Memory B cell (primary cell): ENCODE measurements around the gene GUCA2B.

ENCODE experiments used
- ATAC-seq: fragments of 150-1000 bp; cut with Tn5 transposase; 2 replicates; pipeline ENCODE4 v1.10.0; 2021; ENCODE audit warnings: low read depth, mild to moderate bottlenecking, moderate library complexity
- DNase-seq, 2 donors: peaks; one replicate each; pipeline ENCODE4 v3.0.0; 2022; ENCODE audit warnings: low spot score in 2 of 2
- H3K27ac Mint-ChIP-seq: one replicate; pipeline ENCODE4 v1.8.0; 2022; ENCODE audit warnings: mild to moderate bottlenecking, moderate library complexity, mixed read lengths
- H3K27me3 Mint-ChIP-seq: one replicate; pipeline ENCODE4 v1.8.0; 2022; ENCODE audit warnings: mixed read lengths
- H3K36me3 Mint-ChIP-seq: one replicate; pipeline ENCODE4 v1.8.0; 2022; ENCODE audit warnings: mild to moderate bottlenecking, mixed read lengths
- H3K4me1 Mint-ChIP-seq: one replicate; pipeline ENCODE4 v1.8.0; 2022; ENCODE audit warnings: mixed read lengths
- H3K4me3 Mint-ChIP-seq: one replicate; pipeline ENCODE4 v1.8.0; 2022; ENCODE audit warnings: mild to moderate bottlenecking, moderate library complexity, mixed read lengths
- H3K9me3 Mint-ChIP-seq: one replicate; pipeline ENCODE4 v1.8.0; 2022; ENCODE audit warnings: mixed read lengths

GUCA2B gene

GRCh38 chr1:42152907-42153600, at the start of gene GUCA2B:
TSS of gene GUCA2B (plus strand) at chr1:42153410. CDS start at chr1:42153451, 41 bp downstream.
- H3K4me1 Mint-ChIP-seq, result no peaks in the 10 kb centered on the region

GRCh38 chr1:42105025-42105424, 48.2 kb upstream of the GUCA2B start:
- Mint-ChIP-seq H3K27me3 (peaks cover 11% of the 10 kb centered on the region), H3K9me3 (peaks cover 10% of the 10 kb centered on the region), H3K4me1 (no peaks in the 10 kb centered on the region), H3K36me3 (no peaks in the 10 kb centered on the region), H3K27ac (no peak overlapping the region), H3K4me3 (no peak overlapping the region)
- ATAC-seq, result no peak
- no peak for DNase-seq

More at GRCh38 chr1:42152907-42153600, at the start of gene GUCA2B:
- no peak for ATAC-seq
- Mint-ChIP-seq H3K4me3 (no peak within 1 kb of the TSS), H3K9me3 (no peaks in the 10 kb centered on the region), H3K27me3 (peaks cover 14% of the 10 kb centered on the region), H3K36me3 (no peaks in the 10 kb centered on the region), H3K27ac (no peak within 1 kb of the TSS)
- DNase-seq, result no peak

DNA sequence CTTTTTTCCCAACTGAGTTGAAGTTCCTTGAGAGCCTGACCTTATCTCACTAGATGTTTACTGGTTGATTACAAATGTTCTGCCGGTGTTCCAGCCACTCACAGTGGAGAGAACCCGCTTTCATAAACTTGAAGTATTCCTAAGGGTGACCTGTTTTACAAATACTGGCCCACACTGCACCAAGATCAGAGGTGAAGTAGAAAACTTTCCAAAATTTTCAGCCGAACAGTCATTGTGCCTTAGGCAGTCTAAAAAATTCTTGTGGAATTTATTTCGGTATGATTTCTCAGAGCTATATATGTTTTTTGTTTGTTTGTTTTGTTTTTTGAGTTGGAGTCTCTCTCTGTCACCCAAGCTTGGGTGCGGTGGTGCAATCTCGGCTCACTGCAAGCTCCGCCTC, 44.9 kb upstream of the GUCA2B start:
- Mint-ChIP-seq H3K27me3 (peaks cover 17% of the 10 kb centered on the region), H3K36me3 (no peaks in the 10 kb centered on the region), H3K4me3 (no peak overlapping the region), H3K9me3 (peaks cover 2% of the 10 kb centered on the region), H3K27ac (no peak overlapping the region), H3K4me1 (no peaks in the 10 kb centered on the region)
- DNase-seq (no peak), ATAC-seq (no peak)

- Mint-ChIP-seq H3K4me1 (no peaks in the 10 kb centered on the region), H3K27me3 (peaks cover 17% of the 10 kb centered on the region), H3K27ac (no peak overlapping the region), H3K36me3 (no peaks in the 10 kb centered on the region), H3K9me3 (peaks cover 2% of the 10 kb centered on the region), H3K4me3 (no peak overlapping the region)
- no peak for ATAC-seq
- no peak for DNase-seq
These were observed 43.6 kb upstream of the GUCA2B start for GRCh38 chr1:42109600-42109999.

DNA sequence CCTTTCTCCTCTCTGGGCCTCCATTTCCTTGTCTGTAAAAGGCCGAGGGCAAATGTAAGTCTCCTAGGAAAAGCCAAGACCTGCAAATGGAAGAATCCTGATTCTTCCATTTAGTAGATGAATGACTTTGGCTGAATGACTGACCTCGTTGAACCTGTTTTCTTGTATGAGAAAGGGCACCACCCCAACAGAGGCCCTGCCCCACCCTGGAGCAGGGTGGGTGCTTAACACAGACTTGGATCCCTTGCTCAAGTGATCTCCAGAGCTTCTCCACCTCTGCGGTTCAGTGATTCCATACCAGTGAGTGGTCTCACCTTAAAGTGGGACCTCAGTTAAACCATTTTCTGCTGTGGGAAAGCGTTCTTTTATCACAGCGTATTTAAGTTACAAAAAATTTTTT, 39.0 kb upstream of the GUCA2B start:
- no peaks in the 10 kb centered on the region for H3K36me3 Mint-ChIP-seq
- peaks cover 13% of the 10 kb centered on the region for H3K27me3 Mint-ChIP-seq
- DNase-seq (no peak), ATAC-seq (no peak)
- no peaks in the 10 kb centered on the region for H3K4me1 Mint-ChIP-seq
- no peak overlapping the region for H3K27ac Mint-ChIP-seq
- H3K9me3 Mint-ChIP-seq, result peaks cover 2% of the 10 kb centered on the region
- no peak overlapping the region for H3K4me3 Mint-ChIP-seq

GRCh38 chr1:42117214-42117613, 36.0 kb upstream of the GUCA2B start:
- H3K4me3 Mint-ChIP-seq, result no peak overlapping the region
- peaks cover 7% of the 10 kb centered on the region for H3K27me3 Mint-ChIP-seq
- H3K4me1 Mint-ChIP-seq, result no peaks in the 10 kb centered on the region
- H3K27ac Mint-ChIP-seq, result no peak overlapping the region
- no peaks in the 10 kb centered on the region for H3K36me3 Mint-ChIP-seq
- ATAC-seq, result no peak
- H3K9me3 Mint-ChIP-seq, result peaks cover 2% of the 10 kb centered on the region
- no peak for DNase-seq

GRCh38 chr1:42118125-42118524, 35.1 kb upstream of the GUCA2B start:
- H3K27ac Mint-ChIP-seq, result no peak overlapping the region
- H3K4me1 Mint-ChIP-seq, result no peaks in the 10 kb centered on the region
- ATAC-seq (no peak), DNase-seq (no peak)
- H3K27me3 Mint-ChIP-seq, result peaks cover 4% of the 10 kb centered on the region
- no peaks in the 10 kb centered on the region for H3K36me3 Mint-ChIP-seq
- no peak overlapping the region for H3K4me3 Mint-ChIP-seq
- H3K9me3 Mint-ChIP-seq, result peaks cover 4% of the 10 kb centered on the region

- H3K4me3 Mint-ChIP-seq, result no peak overlapping the region
- ATAC-seq (no peak), DNase-seq (no peak)
- no peaks in the 10 kb centered on the region for H3K4me1 Mint-ChIP-seq
- peaks cover 6% of the 10 kb centered on the region for H3K9me3 Mint-ChIP-seq
- H3K27ac Mint-ChIP-seq, result no peak overlapping the region
- no peaks in the 10 kb centered on the region for H3K36me3 Mint-ChIP-seq
- peaks cover 2% of the 10 kb centered on the region for H3K27me3 Mint-ChIP-seq
These were observed 30.8 kb upstream of the GUCA2B start for GRCh38 chr1:42122408-42122807.

DNA sequence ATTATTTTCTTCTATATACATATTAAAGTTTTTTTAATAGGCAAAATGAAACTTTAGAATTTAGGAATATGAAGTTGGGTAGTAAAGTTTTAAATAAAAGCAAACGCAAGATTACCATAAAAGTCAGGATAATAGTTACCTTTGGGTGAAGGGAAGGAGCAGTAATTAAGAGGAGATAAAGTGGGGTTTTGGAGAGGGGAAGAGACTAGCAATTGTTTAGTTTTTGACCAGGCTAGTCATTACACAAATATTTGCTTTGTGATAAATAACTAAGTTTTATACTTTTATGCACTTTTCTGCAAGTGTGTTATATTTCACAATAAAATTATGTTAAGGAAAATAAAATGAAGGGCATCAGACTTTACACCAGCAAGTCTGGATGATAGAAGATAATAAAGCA, 27.7 kb upstream of the GUCA2B start:
- Mint-ChIP-seq H3K27me3 (peaks cover 6% of the 10 kb centered on the region), H3K4me3 (no peak overlapping the region), H3K9me3 (peaks cover 6% of the 10 kb centered on the region), H3K4me1 (no peaks in the 10 kb centered on the region), H3K27ac (no peak overlapping the region), H3K36me3 (no peaks in the 10 kb centered on the region)
- DNase-seq, result no peak
- no peak for ATAC-seq

DNA sequence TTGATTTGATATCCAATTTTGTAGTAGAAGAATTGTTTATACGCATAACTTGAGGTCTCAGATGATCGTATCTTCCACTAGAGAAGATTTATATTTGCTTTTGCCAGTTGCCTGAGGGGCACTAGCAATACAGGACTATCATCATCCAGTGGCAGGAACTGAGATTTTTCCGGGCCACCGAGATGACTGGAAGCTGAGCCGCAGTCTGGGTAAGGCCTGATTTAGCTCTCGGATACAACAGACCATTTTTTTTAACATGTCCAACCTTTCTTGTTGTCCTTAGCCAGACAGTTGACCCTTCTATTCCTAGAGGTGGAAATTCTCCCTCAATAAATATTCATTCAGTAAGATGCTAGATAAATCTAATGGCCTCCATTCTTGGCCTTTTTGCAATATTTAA, 25.4 kb upstream of the GUCA2B start:
- Mint-ChIP-seq H3K9me3 (peaks cover 2% of the 10 kb centered on the region), H3K27ac (no peak overlapping the region), H3K27me3 (peaks cover 6% of the 10 kb centered on the region), H3K4me1 (no peaks in the 10 kb centered on the region), H3K4me3 (no peak overlapping the region), H3K36me3 (no peaks in the 10 kb centered on the region)
- ATAC-seq (no peak), DNase-seq (no peak)

- DNase-seq (no peak), ATAC-seq (no peak)
- H3K9me3 Mint-ChIP-seq, result peaks cover 2% of the 10 kb centered on the region
- H3K27ac Mint-ChIP-seq, result no peak overlapping the region
- H3K27me3 Mint-ChIP-seq, result peaks cover 6% of the 10 kb centered on the region
- H3K36me3 Mint-ChIP-seq, result no peaks in the 10 kb centered on the region
- H3K4me1 Mint-ChIP-seq, result no peaks in the 10 kb centered on the region
- H3K4me3 Mint-ChIP-seq, result no peak overlapping the region
These were observed 24.7 kb upstream of the GUCA2B start for GRCh38 chr1:42128499-42128898.

DNA sequence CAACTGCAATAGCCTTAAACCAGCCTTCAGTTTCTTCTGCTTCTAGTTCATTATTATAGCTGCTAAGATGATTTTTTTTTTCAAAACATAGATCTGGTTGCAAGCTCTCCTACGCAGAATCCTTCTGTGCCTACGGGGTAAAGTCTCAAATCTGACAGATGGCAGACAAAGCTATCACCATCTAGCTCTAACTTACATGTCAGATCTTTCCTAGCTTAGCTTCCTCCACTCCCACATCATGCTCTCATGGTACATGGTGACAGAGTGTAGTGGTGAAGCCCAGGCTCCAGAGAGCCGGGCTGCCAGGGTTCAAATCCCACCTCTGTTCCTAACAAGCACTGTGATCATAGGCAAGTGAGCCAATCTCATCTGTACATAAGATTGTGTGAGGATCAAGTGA, 24.2 kb upstream of the GUCA2B start:
- H3K9me3 Mint-ChIP-seq, result peaks cover 1% of the 10 kb centered on the region
- no peak for DNase-seq

DNA sequence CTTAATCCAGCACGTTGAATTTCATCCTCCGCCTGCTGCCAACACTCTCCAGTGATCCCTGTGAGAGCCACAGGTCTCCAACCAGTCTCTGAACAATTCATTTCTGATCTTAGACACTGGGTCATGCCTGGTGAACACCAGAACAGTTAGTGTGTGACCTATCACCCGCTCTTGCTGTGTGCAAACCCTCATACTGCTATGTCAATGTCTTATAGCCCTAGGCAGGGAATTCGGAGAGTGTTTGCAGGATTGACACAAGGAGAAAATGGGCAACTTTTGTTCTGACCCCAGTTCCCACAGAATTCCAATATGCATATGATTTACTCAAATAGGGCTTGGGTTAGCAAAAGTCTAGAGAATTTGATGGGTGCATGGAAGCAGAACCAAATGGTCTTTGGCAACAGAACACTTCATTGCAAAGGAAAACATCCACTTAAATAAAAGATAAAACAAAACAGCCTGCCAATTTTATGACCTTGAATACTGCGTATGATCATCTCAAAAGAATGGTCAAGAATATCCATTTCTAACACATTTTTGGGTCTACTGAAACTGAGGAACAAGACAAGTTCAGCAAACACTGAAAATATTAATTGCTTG, 23.0 kb upstream of the GUCA2B start:
- no peaks in the 10 kb centered on the region for H3K36me3 Mint-ChIP-seq
- no peaks in the 10 kb centered on the region for H3K4me1 Mint-ChIP-seq
- no peak overlapping the region for H3K4me3 Mint-ChIP-seq
- DNase-seq (no peak), ATAC-seq (no peak)
- H3K27me3 Mint-ChIP-seq, result peaks cover 6% of the 10 kb centered on the region
- no peaks in the 10 kb centered on the region for H3K9me3 Mint-ChIP-seq
- H3K27ac Mint-ChIP-seq, result no peak overlapping the region

More for the DNA sequence above, 24.2 kb upstream of the GUCA2B start:
- no peak overlapping the region for H3K4me3 Mint-ChIP-seq
- ATAC-seq, result no peak
- H3K36me3 Mint-ChIP-seq, result no peaks in the 10 kb centered on the region
- H3K4me1 Mint-ChIP-seq, result no peaks in the 10 kb centered on the region
- H3K27me3 Mint-ChIP-seq, result peaks cover 6% of the 10 kb centered on the region
- H3K27ac Mint-ChIP-seq, result no peak overlapping the region

- H3K9me3 Mint-ChIP-seq, result no peaks in the 10 kb centered on the region
- no peaks in the 10 kb centered on the region for H3K36me3 Mint-ChIP-seq
- H3K4me1 Mint-ChIP-seq, result no peaks in the 10 kb centered on the region
- no peak for DNase-seq
- ATAC-seq, result no peak
- peaks cover 8% of the 10 kb centered on the region for H3K27me3 Mint-ChIP-seq
- no peak overlapping the region for H3K27ac Mint-ChIP-seq
- no peak overlapping the region for H3K4me3 Mint-ChIP-seq
These were observed 19.8 kb upstream of the GUCA2B start for GRCh38 chr1:42133390-42133789.
